RWPE2 (cell line): ENCODE data around the gene DAAM1.

ENCODE experiments used
- ATAC-seq: fragments of 200-7000 bp; cut with Tn5 transposase; 3 replicates; pipeline ENCODE4 v1.9.1; 2021; ENCODE audit warnings: low read depth
- DNase-seq: peaks from one replicate; pipeline ENCODE4 v3.0.0-alpha.2; 2020; ENCODE audit warnings: low spot score
- H3K27ac ChIP-seq: fragments of 450-650 bp; 2 replicates; pipeline ENCODE4 v1.5.1; 2017; ENCODE audit warnings: mild to moderate bottlenecking; ENCODE audit not compliant: poor library complexity, severe bottlenecking
- H3K27me3 ChIP-seq: fragments of 250-450 bp; sonication (Bioruptor Pico); 2 replicates; pipeline ENCODE4 v1.5.1; 2021; ENCODE audit warnings: mild to moderate bottlenecking, moderate library complexity; ENCODE audit not compliant: insufficient read depth, poor library complexity, severe bottlenecking
- H3K36me3 ChIP-seq: fragments of 250-450 bp; sonication (Bioruptor Pico); 2 replicates; pipeline ENCODE4 v1.5.1; 2020; ENCODE audit warnings: low read depth, mild to moderate bottlenecking, moderate library complexity
- H3K4me1 ChIP-seq: fragments of 250-450 bp; sonication (Bioruptor Pico); 2 replicates; pipeline ENCODE4 v1.5.1; 2021; ENCODE audit warnings: mild to moderate bottlenecking, moderate library complexity; ENCODE audit not compliant: insufficient read depth, poor library complexity, severe bottlenecking
- H3K4me3 ChIP-seq: fragments of 250-450 bp; sonication (Bioruptor Pico); 2 replicates; pipeline ENCODE4 v1.5.1; 2021; ENCODE audit warnings: mild to moderate bottlenecking, moderate library complexity; ENCODE audit not compliant: severe bottlenecking
- H3K9me3 ChIP-seq: fragments of 250-450 bp; sonication (Bioruptor Pico); 2 replicates; pipeline ENCODE4 v1.5.1; 2021; ENCODE audit warnings: mild to moderate bottlenecking, moderate library complexity; ENCODE audit not compliant: severe bottlenecking
- CTCF ChIP-seq: fragments of 450-650 bp; IDR thresholded peaks from one replicate; pipeline ENCODE4 v1.5.1; 2017; ENCODE audit warnings: mild to moderate bottlenecking, moderate library complexity; ENCODE audit not compliant: poor library complexity, severe bottlenecking

The DAAM1 gene

DNA sequence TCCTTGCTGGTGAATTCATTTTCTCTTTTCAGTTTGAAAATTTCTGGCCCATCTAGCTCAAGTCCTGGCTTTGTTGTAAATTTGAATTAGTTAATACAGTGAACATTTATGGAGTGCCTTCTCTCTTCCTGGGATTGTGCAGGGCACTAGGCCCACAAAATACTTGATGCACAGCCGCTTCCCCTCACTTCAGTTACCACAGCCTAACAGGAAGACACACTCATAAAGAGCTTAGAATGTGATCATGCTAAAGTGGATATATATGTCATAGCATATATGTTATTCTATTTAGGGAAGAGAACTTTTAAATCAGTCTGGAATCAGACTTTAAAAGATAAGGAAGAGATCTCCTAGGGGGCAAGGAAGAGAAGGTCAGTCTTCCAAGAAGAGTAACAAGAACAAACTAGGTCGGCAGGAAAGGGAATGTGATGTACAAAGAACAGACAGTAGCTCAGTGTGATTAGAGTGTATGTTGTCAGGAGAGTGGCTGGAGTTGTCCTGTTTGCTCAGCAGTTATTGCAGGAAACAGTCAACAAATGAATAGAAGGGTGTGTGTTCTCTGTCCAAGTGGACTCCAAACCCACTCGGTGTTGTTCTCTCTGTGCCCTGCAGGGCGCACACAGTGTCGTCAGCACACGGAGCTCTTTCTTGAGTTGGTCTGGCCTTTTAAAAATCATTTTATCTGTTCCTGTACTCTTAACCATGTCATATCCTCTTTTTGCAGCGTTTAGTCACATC is 74.4 kb downstream of the DAAM1 start:
- peaks cover 7% of the 10 kb centered on the region for H3K4me1 ChIP-seq
- H3K27me3 ChIP-seq = no peaks in the 10 kb centered on the region
- no peak overlapping the region for H3K27ac ChIP-seq
- no peaks in the 10 kb centered on the region for H3K9me3 ChIP-seq
- no peaks in the 10 kb centered on the region for H3K36me3 ChIP-seq
- ATAC-seq (no peak), DNase-seq (no peak)
- TF ChIP-seq CTCF = no peak
- no peak overlapping the region for H3K4me3 ChIP-seq

GRCh38 chr14:59265808-59266207 is 77.3 kb downstream of the DAAM1 start:
- peak; percentile 56; the same call in 2 of the 3 replicates for ATAC-seq
- no peak for DNase-seq
- TF ChIP-seq CTCF = no peak
- Histone ChIP-seq H3K4me1 (peaks cover 21% of the 10 kb centered on the region), H3K36me3 (no peaks in the 10 kb centered on the region), H3K9me3 (no peaks in the 10 kb centered on the region), H3K27ac (no peak overlapping the region), H3K4me3 (no peak overlapping the region), H3K27me3 (no peaks in the 10 kb centered on the region)

DNA sequence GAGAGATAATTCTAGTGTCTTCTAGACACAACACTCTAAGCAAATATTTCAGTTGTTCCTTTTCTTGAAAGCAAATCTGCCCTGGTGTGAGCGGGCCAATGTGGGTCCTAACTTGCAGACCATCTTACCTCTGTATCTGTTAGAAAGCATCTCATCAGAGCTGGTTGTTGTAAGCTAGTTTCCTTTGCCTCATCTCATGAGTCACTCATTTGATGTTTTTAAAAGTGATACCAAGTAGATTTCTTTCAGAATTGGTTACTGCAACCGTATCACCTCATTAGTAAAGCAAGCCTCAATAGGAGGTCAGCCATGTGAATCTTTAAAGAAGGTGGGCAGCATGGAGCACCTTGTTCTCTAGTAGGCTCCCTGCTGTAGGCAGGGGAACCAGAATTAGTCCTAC is 78.6 kb downstream of the DAAM1 start:
- Histone ChIP-seq H3K27me3 (no peaks in the 10 kb centered on the region), H3K27ac (peak overlapping the region; percentile 8), H3K4me1 (peaks cover 34% of the 10 kb centered on the region), H3K9me3 (no peaks in the 10 kb centered on the region), H3K36me3 (no peaks in the 10 kb centered on the region), H3K4me3 (no peak overlapping the region)
- ATAC-seq (peak; percentile 17; the same call in 1 of the 3 replicates), DNase-seq (no peak)
- no peak for TF ChIP-seq CTCF

DNA sequence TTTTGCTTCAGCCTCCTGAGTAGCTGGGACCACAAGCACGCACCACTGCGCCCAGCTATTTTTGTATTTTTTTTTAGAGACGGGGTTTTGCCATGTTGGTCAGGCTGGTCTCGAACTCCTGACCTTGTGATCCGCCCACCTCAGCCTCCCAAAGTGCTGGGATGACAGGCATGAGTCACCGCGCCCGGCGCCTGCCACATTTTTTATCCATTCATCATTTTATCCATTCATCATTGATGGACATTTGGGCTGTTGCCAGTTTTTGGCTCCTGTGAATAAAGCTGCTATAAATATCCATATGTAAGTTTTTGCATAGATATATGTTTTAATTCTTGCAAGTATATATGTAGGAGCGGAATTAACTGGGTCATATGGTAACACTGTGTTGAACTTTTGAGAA is 79.5 kb downstream of the DAAM1 start:
- DNase-seq (peak; percentile 81), ATAC-seq (peak; percentile 15; the same call in 1 of the 3 replicates)
- Histone ChIP-seq H3K9me3 (no peaks in the 10 kb centered on the region), H3K36me3 (no peaks in the 10 kb centered on the region), H3K27ac (peak overlapping the region; percentile 8), H3K27me3 (no peaks in the 10 kb centered on the region), H3K4me3 (no peak overlapping the region), H3K4me1 (peaks cover 38% of the 10 kb centered on the region)
- no peak for TF ChIP-seq CTCF

DNA sequence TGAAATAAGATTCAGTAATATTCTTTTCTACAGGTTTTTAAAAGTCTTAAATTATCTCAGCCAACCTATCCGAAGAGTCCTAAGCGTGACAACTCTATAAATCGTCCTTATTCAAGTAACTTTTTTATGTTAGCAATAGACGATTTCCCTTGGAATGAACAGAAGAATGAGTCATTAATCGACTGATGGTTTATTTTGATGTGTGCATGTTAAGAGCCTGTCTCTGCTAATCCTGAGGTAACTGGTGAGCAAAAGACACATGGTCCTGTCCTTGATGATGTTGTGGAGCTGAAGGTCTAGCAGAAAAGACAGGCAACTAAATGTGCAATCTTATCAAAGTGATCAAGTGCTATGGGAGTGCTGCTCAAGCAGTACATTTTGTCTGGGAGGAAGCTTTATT is 80.4 kb downstream of the DAAM1 start:
- Histone ChIP-seq H3K36me3 (no peaks in the 10 kb centered on the region), H3K4me3 (no peak overlapping the region), H3K27me3 (no peaks in the 10 kb centered on the region), H3K27ac (peak overlapping the region; percentile 8), H3K4me1 (peaks cover 43% of the 10 kb centered on the region), H3K9me3 (no peaks in the 10 kb centered on the region)
- TF ChIP-seq CTCF = no peak
- DNase-seq = no peak
- ATAC-seq = no peak
